NCI-H446 treated with DMSO at 0.1 percent for 48 hours (cell line): ENCODE measurements around the gene EPHB6.

ENCODE experiments used
- DNase-seq: peaks from one replicate; lab custom pipeline; 2025; lab: John Stamatoyannopoulos, UW

The EPHB6 gene

DNA sequence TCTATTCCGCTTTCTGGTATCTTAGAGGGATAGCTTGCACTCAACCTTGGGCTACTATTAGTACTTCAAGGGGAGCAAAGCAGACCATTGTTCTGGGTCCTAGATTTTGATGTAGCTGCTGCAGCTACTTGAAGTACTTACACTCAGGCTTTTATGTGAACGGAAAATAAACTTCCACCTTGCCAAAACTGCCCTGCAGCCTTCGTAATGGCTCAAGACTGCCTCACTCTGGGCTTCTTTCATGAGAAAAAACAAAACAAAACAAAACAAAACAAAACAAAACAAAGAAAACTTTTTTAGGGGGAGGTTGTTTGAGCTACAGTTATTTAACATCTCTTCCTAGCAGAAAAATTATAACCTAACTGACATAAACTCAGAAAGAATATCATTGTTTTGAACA lies 19.4 kb upstream of the EPHB6 start:
- DNase-seq, result no peak

DNA sequence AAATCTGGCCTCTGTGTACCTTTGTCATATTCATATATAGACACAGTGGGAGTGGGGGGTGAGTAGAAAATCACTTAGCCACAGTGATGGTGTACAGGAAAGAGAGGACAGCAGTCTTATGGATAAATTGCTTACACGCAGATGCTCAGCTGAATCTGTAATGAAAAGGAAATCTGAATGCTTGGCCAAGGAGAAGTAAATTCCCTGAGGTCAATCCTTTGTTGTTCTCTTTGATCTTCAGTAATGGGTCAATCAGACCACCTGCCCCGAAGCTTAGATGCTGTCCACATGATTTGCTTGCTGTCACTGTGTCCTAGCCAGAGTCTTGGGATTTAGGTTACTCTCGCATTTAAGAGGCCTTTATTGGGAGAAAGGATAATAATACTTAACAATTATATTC lies 18.4 kb upstream of the EPHB6 start:
- DNase-seq, result no peak

- no peak for DNase-seq
These were observed 16.2 kb upstream of the EPHB6 start for GRCh38 chr7:142838461-142839213.

GRCh38 chr7:142842251-142842766 lies 12.6 kb upstream of the EPHB6 start:
- no peak for DNase-seq

- DNase-seq, result no peak
These were observed 7.5 kb upstream of the EPHB6 start for GRCh38 chr7:142847353-142847752.

DNA sequence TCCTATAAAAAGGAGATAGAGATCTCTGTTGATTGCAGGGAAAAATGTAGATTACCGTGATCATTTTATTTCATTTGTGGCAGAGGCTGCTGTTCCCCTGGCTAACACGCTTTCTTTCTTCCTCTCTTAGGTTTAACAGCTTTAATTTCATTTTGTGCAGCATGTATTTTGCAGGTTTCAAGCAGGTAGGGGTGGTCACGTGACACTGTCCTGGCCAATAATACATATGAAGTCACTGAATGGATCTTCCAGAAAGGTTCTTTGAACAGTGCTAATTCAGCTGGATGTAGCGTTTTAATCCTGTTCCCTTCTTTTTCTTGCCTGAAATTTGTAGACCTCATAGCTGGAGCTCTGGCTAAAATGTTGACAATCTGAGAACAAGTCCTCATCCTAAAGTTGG lies 3.6 kb upstream of the EPHB6 start:
- DNase-seq, result no peak

DNA sequence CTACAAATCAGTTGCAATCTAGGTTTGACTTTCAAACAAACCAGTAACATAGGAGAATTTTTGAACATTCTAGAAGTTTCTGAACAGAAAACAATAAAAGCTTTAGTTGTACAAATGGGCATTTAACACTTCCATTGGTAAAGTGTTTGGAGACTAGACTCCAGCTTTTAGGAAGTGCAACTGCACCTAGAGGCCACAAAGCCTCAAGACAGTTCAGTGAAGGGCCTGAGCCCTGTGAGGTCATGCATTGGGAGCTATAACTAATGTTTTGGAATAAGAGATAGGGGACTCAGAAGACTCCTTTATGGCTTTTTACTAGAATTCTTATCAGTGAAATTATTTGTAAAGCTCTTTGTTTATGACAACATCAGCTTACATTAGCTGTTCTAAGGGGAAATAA lies 3.0 kb upstream of the EPHB6 start:
- DNase-seq, result no peak

- DNase-seq, result no peak
These were observed 1.0 kb upstream of the EPHB6 start for GRCh38 chr7:142853739-142854371.

- DNase-seq, result no peak
These were observed 353 bp downstream of the EPHB6 start for GRCh38 chr7:142855114-142855743.

GRCh38 chr7:142855756-142856564 lies 1.1 kb downstream of the EPHB6 start:
- peak; percentile 13 for DNase-seq

GRCh38 chr7:142856565-142857245 lies 1.8 kb downstream of the EPHB6 start:
- no peak for DNase-seq

DNA sequence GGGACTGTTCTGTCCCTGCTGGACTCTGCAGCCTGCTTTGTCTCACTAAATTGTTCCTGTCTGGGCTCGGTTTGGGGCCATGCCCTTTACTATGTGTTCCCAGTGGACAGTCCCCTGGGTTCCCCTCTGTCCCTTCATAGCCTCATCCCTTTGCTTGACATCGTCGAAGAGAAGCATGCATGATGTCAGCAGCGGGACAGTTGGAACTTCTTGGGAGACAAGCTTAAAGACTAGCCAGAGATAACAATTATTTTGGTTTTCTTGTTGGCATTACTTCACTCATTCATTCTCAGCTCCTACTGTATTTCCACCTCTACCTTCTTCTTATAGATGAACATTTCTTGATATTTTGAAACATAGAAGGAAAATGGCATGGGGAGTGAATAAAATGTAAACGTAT lies 2.7 kb downstream of the EPHB6 start:
- no peak for DNase-seq

GRCh38 chr7:142859411-142859810 lies 4.5 kb downstream of the EPHB6 start:
- DNase-seq, result no peak

- DNase-seq, result no peak
These were observed 5.0 kb downstream of the EPHB6 start for GRCh38 chr7:142859829-142860228.

DNA sequence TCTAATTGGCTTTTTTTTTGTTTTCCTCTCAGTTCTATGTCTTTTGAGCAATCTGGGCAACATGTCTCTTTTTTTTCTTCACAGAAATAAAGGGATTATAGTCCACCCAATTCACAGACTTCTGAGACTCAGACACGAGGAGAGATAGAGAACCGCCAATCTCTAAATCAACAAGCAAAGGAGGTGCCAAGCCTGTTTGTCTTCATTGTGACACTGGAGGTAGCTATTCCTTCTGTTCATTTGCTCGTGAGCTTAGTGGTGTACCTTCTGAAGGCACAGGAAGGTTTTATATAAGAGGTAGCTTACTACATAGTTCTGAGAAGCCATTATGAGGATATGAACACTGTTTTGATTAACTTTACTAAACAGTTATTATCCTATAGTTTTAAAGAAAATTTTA lies 6.1 kb downstream of the EPHB6 start:
- no peak for DNase-seq

GRCh38 chr7:142862351-142862750 lies 7.5 kb downstream of the EPHB6 start:
- DNase-seq, result no peak

DNA sequence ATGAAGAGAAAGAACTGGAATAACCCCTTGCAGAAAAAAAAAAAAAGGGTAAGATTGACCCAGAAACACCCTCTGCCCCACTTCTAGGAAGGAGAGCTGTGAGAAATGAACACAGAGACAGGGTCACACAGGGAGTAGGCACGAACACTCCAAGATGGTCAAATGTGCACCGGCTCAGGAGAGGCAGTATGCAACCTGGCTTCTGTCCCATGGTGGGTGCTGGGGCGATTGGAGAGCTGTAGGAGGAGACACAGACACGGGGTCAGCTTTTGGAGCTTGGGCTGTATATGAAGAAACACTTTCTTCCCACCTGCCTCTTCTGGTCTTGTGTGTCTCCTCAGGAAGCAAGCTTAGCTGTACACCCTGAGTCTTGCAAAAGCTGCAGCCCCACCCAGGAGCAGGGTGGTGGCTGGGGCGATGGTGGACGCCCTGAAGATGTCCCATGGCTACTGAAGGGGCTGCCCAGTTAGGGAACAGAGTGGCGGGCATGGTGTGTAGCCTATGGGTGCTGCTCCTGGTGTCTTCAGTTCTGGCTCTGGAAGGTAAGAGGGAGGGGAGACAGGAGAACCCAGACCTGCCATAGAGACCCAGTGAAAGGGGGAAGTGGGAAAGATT lies 8.0 kb downstream of the EPHB6 start:
- no peak for DNase-seq

GRCh38 chr7:142863891-142864685 lies 9.2 kb downstream of the EPHB6 start:
- no peak for DNase-seq

DNA sequence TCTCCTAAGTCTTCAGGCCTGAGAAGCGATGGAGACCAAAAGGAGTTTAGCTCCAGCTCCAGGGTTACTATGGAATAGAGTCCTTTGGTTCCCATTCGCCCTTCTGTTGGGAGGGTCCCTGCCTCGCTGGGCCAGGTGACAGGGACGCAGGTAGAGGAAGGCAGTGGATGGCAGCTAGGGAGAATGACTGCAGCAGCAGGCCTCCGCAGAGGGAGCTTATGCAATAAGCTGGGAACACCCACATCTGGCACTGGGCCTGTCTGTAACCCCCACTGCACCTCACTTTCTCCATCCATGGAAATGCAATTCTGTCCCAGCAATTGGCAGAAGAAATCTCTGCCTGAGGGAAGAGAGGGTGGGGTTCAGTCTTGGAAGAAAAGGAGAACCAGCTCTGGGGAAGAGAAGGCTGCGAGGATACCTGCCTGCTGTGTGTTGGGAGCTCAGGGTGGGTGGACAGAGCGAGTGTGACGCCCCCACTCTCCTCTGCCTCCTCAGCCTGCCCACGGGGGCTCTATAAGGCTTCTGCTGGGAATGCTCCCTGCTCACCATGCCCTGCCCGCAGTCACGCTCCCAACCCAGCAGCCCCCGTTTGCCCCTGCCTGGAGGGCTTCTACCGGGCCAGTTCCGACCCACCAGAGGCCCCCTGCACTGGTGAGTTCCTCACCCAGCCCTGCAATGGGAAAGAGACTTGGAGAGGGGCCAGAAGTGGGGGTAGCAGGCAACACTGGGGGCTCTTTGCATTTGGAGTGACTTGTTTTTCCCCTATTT lies 10.3 kb downstream of the EPHB6 start:
- DNase-seq, result no peak

- no peak for DNase-seq
These were observed 10.9 kb downstream of the EPHB6 start for GRCh38 chr7:142865766-142866165.
